BLaER1 (cell line): ENCODE data around the gene RNF157.
"Not testable (repeated sequence)": the region's sequence is repeated elsewhere in the genome, so short reads cannot be mapped to it uniquely, and the experiment has no call there.

Source experiments
- H3K27ac ChIP-seq: shearing (Covaris generic); formaldehyde crosslinking; 2 replicates; pipeline ENCODE4 v1.8.1; 2022
- H3K27me3 ChIP-seq: shearing (Covaris generic); formaldehyde crosslinking; 2 replicates; pipeline ENCODE4 v1.8.1; 2022
- H3K36me3 ChIP-seq: shearing (Covaris generic); formaldehyde crosslinking; 2 replicates; pipeline ENCODE4 v1.8.1; 2022
- H3K4me1 ChIP-seq: shearing (Covaris generic); formaldehyde crosslinking; 2 replicates; pipeline ENCODE4 v1.8.1; 2022
- H3K4me2 ChIP-seq: shearing (Covaris generic); formaldehyde crosslinking; 2 replicates; pipeline ENCODE4 v1.8.1; 2022
- H3K4me3 ChIP-seq: shearing (Covaris generic); formaldehyde crosslinking; 2 replicates; pipeline ENCODE4 v1.8.1; 2022
- H3K9ac ChIP-seq: shearing (Covaris generic); formaldehyde crosslinking; 2 replicates; pipeline ENCODE4 v1.8.1; 2022
- H3K9me3 ChIP-seq: shearing (Covaris generic); formaldehyde crosslinking; 2 replicates; pipeline ENCODE4 v1.8.1; 2022
- H4K20me1 ChIP-seq: shearing (Covaris generic); formaldehyde crosslinking; 2 replicates; pipeline ENCODE4 v1.8.1; 2022
- Cebpa-rat ChIP-seq: shearing (Covaris generic); IDR thresholded peaks from 2 replicates; pipeline ENCODE4 v1.8.1; 2022

Gene RNF157

DNA sequence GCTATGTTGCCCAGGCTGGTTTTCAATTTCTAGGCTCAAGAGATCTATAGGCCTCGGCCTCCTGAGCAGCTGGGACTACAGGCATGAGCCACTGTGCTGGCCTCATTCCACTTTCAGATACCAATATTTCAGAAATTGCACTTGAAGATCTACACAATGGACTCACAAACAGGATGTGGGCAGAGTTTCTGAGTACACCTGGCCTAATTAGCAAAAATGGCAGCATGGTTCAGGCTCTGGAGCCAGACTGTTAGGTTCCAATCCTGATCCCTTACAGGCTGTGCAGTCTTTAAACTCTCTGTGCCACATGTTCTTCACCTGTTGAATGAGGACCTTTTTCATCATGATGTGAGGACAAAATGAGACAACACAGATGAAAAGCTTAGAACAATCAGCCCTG is 32.2 kb downstream of the RNF157 start:
- peak overlapping the region; percentile 30; the same call in 1 of the 2 replicates for H3K4me2 ChIP-seq
- H4K20me1 ChIP-seq = no peaks in the 10 kb centered on the region
- TF ChIP-seq Cebpa-rat = no peak
- H3K27ac ChIP-seq = no peak overlapping the region
- H3K27me3 ChIP-seq = no peaks in the 10 kb centered on the region
- no peaks in the 10 kb centered on the region for H3K36me3 ChIP-seq
- H3K9ac ChIP-seq = no peak overlapping the region
- no peaks in the 10 kb centered on the region for H3K9me3 ChIP-seq
- peaks cover 50% of the 10 kb centered on the region for H3K4me1 ChIP-seq
- H3K4me3 ChIP-seq = no peak overlapping the region

DNA sequence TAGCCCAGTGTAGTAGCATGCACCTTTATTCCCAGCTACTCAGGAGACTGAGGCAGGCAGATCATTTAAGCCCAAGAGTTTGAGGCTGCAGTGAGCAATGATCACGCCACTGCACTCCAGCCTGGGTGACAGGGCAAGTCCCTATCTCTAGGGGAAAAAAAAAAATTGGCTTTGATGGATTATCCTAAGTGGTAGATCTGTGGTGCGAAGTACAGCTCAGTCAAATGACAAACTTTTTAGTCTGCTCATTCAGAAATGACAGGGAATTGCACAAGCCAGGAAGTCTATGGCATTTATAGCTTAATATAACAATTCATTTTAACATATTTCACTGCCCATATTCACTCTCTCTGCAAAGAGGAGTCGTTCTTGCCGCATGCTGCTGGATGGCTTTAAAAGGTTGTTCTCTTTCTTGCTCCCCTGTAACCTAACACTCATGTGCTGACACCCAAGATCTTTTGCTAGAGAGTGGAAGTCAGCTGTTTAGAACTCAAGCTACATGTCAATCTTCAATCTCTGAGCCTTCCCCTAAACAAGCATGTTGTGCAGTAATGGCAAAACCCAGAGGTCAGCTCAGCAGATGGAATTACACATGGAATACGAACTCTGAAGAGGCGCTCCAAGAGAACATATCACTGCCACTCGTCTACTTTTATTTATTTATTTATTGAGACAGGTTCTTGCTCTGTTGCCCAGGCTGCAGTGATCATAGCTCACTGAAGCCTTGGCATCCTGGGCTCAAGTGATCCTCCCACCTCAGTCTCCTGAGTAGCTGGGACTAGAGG is 32.8 kb downstream of the RNF157 start:
- H3K36me3 ChIP-seq = no peaks in the 10 kb centered on the region

DNA sequence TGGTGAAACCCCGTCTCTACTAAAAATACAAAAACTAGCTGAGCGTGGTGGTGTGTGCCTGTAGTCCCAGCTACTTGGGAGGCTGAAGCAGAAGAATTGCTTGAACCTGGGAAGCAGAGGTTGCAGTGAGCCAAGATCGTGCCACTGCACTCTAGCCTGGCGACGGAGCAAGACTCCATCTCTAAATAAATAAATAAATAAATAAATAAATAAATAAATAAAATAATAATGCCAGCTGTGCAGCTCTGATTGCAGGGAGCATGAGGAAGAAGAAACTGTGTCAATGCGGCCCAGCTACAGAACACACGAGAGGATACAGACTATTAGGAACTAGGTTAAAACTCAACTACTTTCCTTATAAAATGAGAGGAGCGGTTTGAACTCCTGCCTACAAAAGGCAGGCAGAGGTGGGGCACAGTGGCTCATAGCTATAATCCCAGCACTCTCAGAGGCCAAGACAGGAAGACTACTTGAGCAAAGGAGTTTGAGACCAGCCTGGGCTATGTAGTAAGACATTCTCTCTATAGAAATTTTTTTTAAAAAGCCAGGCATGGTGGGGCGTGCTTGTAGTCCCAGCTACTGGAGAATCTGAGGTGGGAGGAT is 34.6 kb downstream of the RNF157 start:
- peaks cover 31% of the 10 kb centered on the region for H3K4me1 ChIP-seq
- H3K27ac ChIP-seq = not testable (repeated sequence)

More for the DNA sequence above, 32.8 kb downstream of the RNF157 start:
- Histone ChIP-seq H3K4me2 (0 out of 2 replicates have a peak overlapping the region, but pooled peaks have one; percentile 30), H3K4me1 (peaks cover 46% of the 10 kb centered on the region), H3K9me3 (no peaks in the 10 kb centered on the region), H3K4me3 (no peak overlapping the region), H3K27ac (no peak overlapping the region), H3K9ac (no peak overlapping the region), H4K20me1 (no peaks in the 10 kb centered on the region), H3K27me3 (no peaks in the 10 kb centered on the region)
- no peak for TF ChIP-seq Cebpa-rat

DNA sequence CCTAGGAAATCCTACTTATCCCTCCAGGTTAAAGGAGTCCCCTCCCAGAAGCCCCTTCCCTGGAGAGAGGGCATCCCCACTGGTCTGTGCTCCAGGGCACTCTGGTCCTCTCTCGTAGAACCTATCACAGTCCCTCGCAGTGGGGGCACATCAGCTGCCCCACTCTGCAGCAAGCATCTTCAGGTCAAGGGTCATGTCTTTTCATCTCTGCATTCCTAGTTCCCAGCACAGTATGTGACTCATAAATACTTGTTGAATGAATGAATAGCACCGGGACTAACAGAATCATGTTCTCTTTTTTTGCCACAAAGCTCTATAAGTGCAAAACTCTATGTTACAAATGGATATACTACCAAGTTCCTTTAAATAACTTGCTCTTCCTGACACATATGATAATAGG is 36.0 kb downstream of the RNF157 start:
- Histone ChIP-seq H3K27ac (no peak overlapping the region), H3K36me3 (no peaks in the 10 kb centered on the region), H3K4me3 (no peak overlapping the region), H3K27me3 (no peaks in the 10 kb centered on the region), H3K9ac (no peak overlapping the region), H3K4me2 (no peak overlapping the region), H3K9me3 (no peaks in the 10 kb centered on the region), H4K20me1 (no peaks in the 10 kb centered on the region), H3K4me1 (peaks cover 24% of the 10 kb centered on the region)
- no peak for TF ChIP-seq Cebpa-rat

More for the DNA sequence above, 34.6 kb downstream of the RNF157 start:
- H3K27me3 ChIP-seq, H3K9ac ChIP-seq, H3K9me3 ChIP-seq, H3K4me2 ChIP-seq, H4K20me1 ChIP-seq, H3K36me3 ChIP-seq, H3K4me3 ChIP-seq: not testable (repeated sequence)

DNA sequence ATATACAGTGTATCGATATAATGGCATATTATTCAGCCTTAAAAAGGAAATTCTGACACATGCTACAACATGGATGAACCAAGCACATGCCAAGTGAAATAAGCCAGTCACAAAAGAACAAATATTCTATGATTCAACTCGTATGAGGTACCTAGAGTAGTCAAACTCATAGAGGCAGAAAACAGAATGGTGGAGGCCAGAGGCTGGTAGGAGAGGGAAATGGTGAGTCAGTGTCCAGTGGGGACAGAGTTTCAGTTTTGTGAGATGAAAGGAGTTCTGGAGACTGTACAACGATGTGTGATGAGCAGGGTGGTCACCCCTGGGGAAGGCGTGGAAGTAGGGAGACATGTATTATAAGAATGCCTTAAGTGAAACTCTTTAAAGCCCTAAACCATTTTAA is 39.9 kb downstream of the RNF157 start:
- no peaks in the 10 kb centered on the region for H4K20me1 ChIP-seq
- no peaks in the 10 kb centered on the region for H3K36me3 ChIP-seq
- H3K27me3 ChIP-seq = no peaks in the 10 kb centered on the region
- peaks cover 27% of the 10 kb centered on the region for H3K4me1 ChIP-seq
- no peak overlapping the region for H3K27ac ChIP-seq
- no peak overlapping the region for H3K4me2 ChIP-seq
- H3K9me3 ChIP-seq = no peaks in the 10 kb centered on the region
- no peak for TF ChIP-seq Cebpa-rat
- no peak overlapping the region for H3K9ac ChIP-seq
- no peak overlapping the region for H3K4me3 ChIP-seq

DNA sequence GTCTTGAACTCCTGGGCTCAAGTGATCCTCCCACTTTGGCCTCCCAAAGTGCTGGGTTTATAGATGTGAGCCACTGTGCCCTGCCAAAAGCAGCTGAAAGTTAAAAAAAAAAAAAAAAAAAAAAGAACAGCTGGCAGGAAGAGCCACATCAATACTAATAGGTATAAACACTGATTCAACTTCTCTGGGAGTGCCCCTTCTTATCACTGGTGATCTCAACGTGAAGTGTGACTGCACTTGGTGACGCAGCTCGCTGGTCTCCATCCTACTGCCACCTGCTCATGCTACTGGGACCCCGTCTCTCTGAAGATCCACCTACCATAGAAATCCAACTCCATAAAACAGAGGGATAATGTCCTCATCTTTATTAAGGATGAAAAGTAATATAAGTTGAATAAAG is 40.8 kb downstream of the RNF157 start:
- peaks cover 27% of the 10 kb centered on the region for H3K4me1 ChIP-seq
- H3K9me3 ChIP-seq = no peaks in the 10 kb centered on the region
- no peaks in the 10 kb centered on the region for H4K20me1 ChIP-seq
- H3K27ac ChIP-seq = no peak overlapping the region
- H3K9ac ChIP-seq = no peak overlapping the region
- H3K4me3 ChIP-seq = no peak overlapping the region
- H3K4me2 ChIP-seq = no peak overlapping the region
- H3K27me3 ChIP-seq = no peaks in the 10 kb centered on the region
- no peak for TF ChIP-seq Cebpa-rat
- no peaks in the 10 kb centered on the region for H3K36me3 ChIP-seq

DNA sequence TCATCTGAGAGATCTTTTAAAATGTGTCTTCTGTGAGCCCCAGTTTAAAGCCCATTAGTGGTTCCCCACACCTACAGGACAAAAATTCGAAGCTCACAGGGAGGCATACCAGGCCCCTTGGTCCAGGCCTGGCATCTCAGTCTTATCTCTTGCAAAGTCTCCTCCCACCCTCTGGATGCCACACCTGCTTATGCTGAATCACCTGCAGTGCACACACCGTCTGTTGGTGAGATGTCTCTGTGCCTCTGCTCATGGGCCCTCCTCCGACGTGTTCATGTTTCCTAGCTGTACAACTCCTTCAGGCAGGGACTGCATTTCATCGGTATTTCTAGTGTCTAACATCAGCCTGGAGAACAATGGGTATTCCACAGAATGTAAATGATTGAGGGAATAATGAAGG is 41.6 kb downstream of the RNF157 start:
- Histone ChIP-seq H3K4me3 (no peak overlapping the region), H3K9me3 (no peaks in the 10 kb centered on the region), H3K4me2 (no peak overlapping the region), H3K27me3 (no peaks in the 10 kb centered on the region), H4K20me1 (no peaks in the 10 kb centered on the region), H3K36me3 (no peaks in the 10 kb centered on the region), H3K27ac (no peak overlapping the region), H3K9ac (no peak overlapping the region), H3K4me1 (peaks cover 27% of the 10 kb centered on the region)
- TF ChIP-seq Cebpa-rat = no peak

DNA sequence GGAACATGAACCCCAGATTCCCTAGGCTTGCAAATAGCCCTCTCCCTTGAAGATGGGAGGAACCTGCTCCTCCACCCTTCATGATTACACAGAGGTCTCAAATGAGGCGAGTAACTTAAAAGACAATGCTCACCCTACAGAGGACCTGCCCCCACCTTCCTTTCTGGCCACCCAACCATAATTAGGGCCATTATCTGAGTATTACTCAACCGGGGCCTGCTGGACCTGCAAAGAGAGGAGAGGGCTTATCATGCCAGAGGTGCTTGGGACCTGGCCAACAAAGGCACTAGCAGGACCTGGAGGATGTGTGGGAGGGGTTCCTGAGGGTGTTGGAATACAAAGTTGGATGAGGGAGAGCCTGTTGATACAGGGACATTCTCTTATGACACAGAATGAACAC is 42.4 kb downstream of the RNF157 start:
- Histone ChIP-seq H3K4me1 (peaks cover 27% of the 10 kb centered on the region), H3K4me3 (no peak overlapping the region), H4K20me1 (no peaks in the 10 kb centered on the region), H3K27me3 (no peaks in the 10 kb centered on the region), H3K9ac (no peak overlapping the region), H3K9me3 (no peaks in the 10 kb centered on the region), H3K4me2 (no peak overlapping the region), H3K27ac (no peak overlapping the region), H3K36me3 (no peaks in the 10 kb centered on the region)
- no peak for TF ChIP-seq Cebpa-rat

DNA sequence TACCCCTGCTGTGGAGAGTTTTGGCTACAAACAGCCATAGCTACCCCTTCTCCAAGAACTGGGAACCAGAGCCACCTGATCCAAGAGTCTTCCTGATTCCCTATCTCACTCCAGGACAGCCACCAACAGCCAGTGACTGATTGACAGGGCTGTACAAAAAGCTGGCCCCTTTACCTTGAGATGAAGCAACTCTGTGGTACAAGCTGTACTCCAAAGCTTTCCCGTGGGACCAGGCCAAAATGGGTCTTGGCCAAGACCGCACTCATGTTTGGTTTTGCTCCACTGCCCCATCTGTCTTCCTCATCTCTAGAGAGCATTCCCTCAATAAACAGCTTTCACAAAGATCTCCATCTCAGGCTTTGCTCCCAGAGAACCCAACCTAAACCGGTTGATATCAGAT is 43.6 kb downstream of the RNF157 start:
- H3K9ac ChIP-seq = no peak overlapping the region; the same call in 1 of the 2 replicates
- no peak overlapping the region for H3K4me3 ChIP-seq

DNA sequence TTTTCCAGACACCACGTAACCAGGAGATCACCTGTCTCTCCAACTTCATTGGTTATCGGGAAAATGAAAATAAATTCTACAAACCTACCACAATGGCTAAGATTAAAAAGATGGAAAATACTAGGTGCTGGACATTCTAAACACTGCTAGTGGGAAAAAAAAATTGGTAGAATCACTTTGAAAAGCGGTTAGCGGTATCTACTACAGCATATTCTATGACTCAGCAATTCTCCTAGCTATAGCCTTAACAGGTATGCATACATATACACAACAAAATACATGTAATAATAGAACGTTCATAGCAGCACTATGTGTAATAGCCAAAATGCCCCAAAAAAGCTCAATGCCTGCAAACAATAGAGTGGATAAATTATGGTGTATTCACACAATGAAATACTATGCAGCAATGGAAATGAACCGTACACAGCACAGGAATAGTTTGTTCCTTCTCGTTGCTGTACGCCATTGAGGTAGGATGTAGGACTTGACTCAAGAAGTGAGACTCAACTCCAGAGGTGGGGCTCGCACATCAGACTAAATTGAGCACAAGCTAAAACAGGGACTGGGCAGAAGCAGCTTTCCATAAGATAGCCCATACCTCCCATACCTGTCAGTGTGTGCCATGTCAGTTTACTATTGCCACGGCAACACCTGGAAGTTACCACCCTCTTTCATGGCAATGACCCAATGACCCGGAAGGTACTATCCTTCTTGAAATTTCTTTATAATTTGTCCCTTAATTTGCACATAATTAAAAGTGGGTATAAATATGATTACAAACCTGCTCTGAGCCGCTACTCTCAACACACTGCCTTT is 44.8 kb downstream of the RNF157 start:
- peaks cover 33% of the 10 kb centered on the region for H3K4me1 ChIP-seq

More for the DNA sequence above, 43.6 kb downstream of the RNF157 start:
- no peaks in the 10 kb centered on the region for H3K9me3 ChIP-seq
- no peaks in the 10 kb centered on the region for H3K36me3 ChIP-seq
- H3K27ac ChIP-seq = no peak overlapping the region
- peak; percentile 89 for TF ChIP-seq Cebpa-rat
- no peaks in the 10 kb centered on the region for H3K27me3 ChIP-seq
- H3K4me2 ChIP-seq = peak overlapping the region; percentile 76
- no peaks in the 10 kb centered on the region for H4K20me1 ChIP-seq
- H3K4me1 ChIP-seq = peaks cover 33% of the 10 kb centered on the region

More for the DNA sequence above, 44.8 kb downstream of the RNF157 start:
- H3K4me2 ChIP-seq = peak overlapping the region; percentile 76
- H3K36me3 ChIP-seq = no peaks in the 10 kb centered on the region
- no peak for TF ChIP-seq Cebpa-rat
- no peak overlapping the region for H3K27ac ChIP-seq
- no peak overlapping the region for H3K4me3 ChIP-seq
- no peaks in the 10 kb centered on the region for H4K20me1 ChIP-seq
- H3K9me3 ChIP-seq = no peaks in the 10 kb centered on the region
- H3K27me3 ChIP-seq = no peaks in the 10 kb centered on the region
- no peak overlapping the region for H3K9ac ChIP-seq
